OCI-LY1 (cell line): ENCODE measurements around the gene NPAS2.

Experiments used
- CTCF ChIP-seq: fragments of 200-600 bp; sonication (generic), shearing (Covaris generic); IDR thresholded peaks from 2 replicates; pipeline ENCODE4 v1.5.1; 2017; ENCODE audit warnings: mild to moderate bottlenecking, antibody characterized with exemption, low read length, moderate library complexity, mixed read lengths
- EZH2 ChIP-seq: fragments of 200-600 bp; sonication (generic), shearing (Covaris generic); IDR thresholded peaks from 2 replicates; pipeline ENCODE4 v1.8.0; 2017; ENCODE audit warnings: borderline replicate concordance, mixed run types, mild to moderate bottlenecking, antibody characterized with exemption, low read length, moderate library complexity, mixed read lengths

GRCh38 chr2:100783987-100784386 lies 36.0 kb upstream of the NPAS2 start:
- no peak for TF ChIP-seq CTCF
- TF ChIP-seq EZH2: no peak
